Tibial nerve (tissue), 4 donors: ENCODE results near the gene MAGI1. TPM values are rescaled to one million over a fixed set of nuclear protein-coding genes. Genes with fewer than 3 reads are reported as not detected.

ENCODE experiments used
- DNase-seq, 2 donors: peaks; one replicate each; pipeline ENCODE4 v3.0.0-alpha.2; 2019; ENCODE audit warnings: low spot score in 2 of 2
- H3K27ac ChIP-seq, 4 donors: fragments of 200-600 bp; sonication (generic) in 3 of 4; one replicate each; pipeline ENCODE4 v1.5.1; 2017 to 2019; ENCODE audit warnings: mild to moderate bottlenecking in 1 of 4
- H3K27me3 ChIP-seq, 2 donors: fragments of 200-600 bp; sonication (generic) in 1 of 2; one replicate each; pipeline versions ENCODE4 v1.5.1 to v1.6.0; 2017 to 2019
- H3K36me3 ChIP-seq, 3 donors: fragments of 200-600 bp; sonication (generic); one replicate each; pipeline ENCODE4 v1.5.1; 2018 to 2019
- H3K4me1 ChIP-seq, 4 donors: fragments of 200-600 bp; sonication (generic) in 3 of 4; one replicate each; pipeline ENCODE4 v1.5.1; 2017 to 2019
- H3K4me3 ChIP-seq, 4 donors: fragments of 200-600 bp; sonication (generic) in 3 of 4; one replicate each; pipeline ENCODE4 v1.5.1; 2017 to 2019; ENCODE audit warnings: mild to moderate bottlenecking in 1 of 4, moderate library complexity in 1 of 4
- H3K9me3 ChIP-seq, 4 donors: fragments of 200-600 bp; sonication (generic) in 3 of 4; one replicate each; pipeline ENCODE4 v1.5.1; 2017 to 2019
- CTCF ChIP-seq, 5 experiments: fragments of 200-600 bp in 3 of 5; fragments of 450-650 bp in 2 of 5; sonication (generic) in 3 of 5; IDR thresholded peaks; one replicate each; pipeline ENCODE4 v1.5.1; 2016 to 2019; ENCODE audit warnings: antibody characterized with exemption in 5 of 5, mild to moderate bottlenecking in 3 of 5, moderate library complexity in 2 of 5
- EP300 ChIP-seq, 2 donors: sonication (generic); formaldehyde crosslinking; IDR thresholded peaks; one replicate each; pipeline ENCODE4 v1.6.1; 2017; ENCODE audit warnings: antibody characterized with exemption in 2 of 2, mild to moderate bottlenecking in 1 of 2
- POLR2A ChIP-seq, 2 donors: fragments of 450-650 bp; IDR thresholded peaks; one replicate each; pipeline ENCODE4 v1.6.1; 2017; ENCODE audit warnings: antibody characterized with exemption in 2 of 2, mild to moderate bottlenecking in 2 of 2, moderate library complexity in 2 of 2
- WGBS, 2 donors: methylation state at CpG; one replicate each; pipeline ENCODE4 v1.1.5; 2018; 5-methylcytosine and 5-hydroxymethylcytosine counted together
- total RNA-seq, 4 donors: library from RNA; depleted of rRNA; stranded (reverse); fragments of >200 nt; gene quantifications; one replicate each; pipeline ENCODE4 v1.1.0, GENCODE V29; 2016

The MAGI1 gene
- total RNA-seq, 4 donors from 2014 or later = 30.6 to 52.8 (median 36.1) TPM

GRCh38 chr3:66077973-66078372 is 39.3 kb upstream of the MAGI1 start:
- Histone ChIP-seq H3K27me3 (no peaks in the 10 kb centered on the region), H3K36me3 (no peaks in the 10 kb centered on the region), H3K4me3 (no peak overlapping the region), H3K27ac (no peak overlapping the region), H3K9me3 (no peaks in the 10 kb centered on the region), H3K4me1 (peaks cover 0 to 15% (median 0%) of the 10 kb centered on the region in 4 donors)
- no peak for DNase-seq
- TF ChIP-seq POLR2A (IDR thresholded peaks at IDR 0.05) (no peak), EP300 (IDR thresholded peaks at IDR 0.05) (no peak), CTCF (IDR thresholded peaks at IDR 0.05) (no peak)

GRCh38 chr3:66076861-66077470 is 38.2 kb upstream of the MAGI1 start:
- WGBS, 2 donors = 56% methylated on average over 6 of the region's 6 CpGs
- TF ChIP-seq EP300 (IDR thresholded peaks at IDR 0.05) (peak in 1 of 2 donors; percentile 60), CTCF (IDR thresholded peaks at IDR 0.05) (no peak)
- no peak overlapping the region for H3K27ac ChIP-seq
- no peaks in the 10 kb centered on the region for H3K36me3 ChIP-seq
- H3K4me1 ChIP-seq = peaks cover 0 to 15% (median 0%) of the 10 kb centered on the region in 4 donors
- H3K4me3 ChIP-seq = no peak overlapping the region
- peak in 1 of 2 donors; percentile 54 for DNase-seq
- H3K9me3 ChIP-seq = no peaks in the 10 kb centered on the region
- no peaks in the 10 kb centered on the region for H3K27me3 ChIP-seq

DNA sequence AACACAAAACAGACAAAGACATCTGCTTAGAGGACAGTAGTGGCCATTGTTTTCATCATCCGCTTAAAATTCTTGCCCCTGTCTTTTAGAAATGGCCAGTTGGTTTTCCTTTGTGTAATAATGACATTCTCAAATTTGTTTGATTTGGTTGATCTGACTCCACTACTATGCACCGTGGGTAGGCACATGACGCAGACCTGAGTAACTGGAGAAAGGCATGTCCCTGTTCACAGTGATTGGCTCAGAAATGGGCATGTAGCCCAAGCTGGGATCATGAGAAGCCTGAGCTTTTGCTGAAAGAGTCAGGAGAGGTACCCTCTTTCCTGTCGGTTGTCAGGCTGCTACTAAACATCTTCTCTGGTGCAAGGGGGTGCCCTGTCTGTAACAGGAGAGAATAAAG is 36.6 kb upstream of the MAGI1 start:
- Histone ChIP-seq H3K27me3 (no peaks in the 10 kb centered on the region), H3K4me3 (no peak overlapping the region), H3K36me3 (no peaks in the 10 kb centered on the region), H3K9me3 (no peaks in the 10 kb centered on the region), H3K27ac (no peak overlapping the region), H3K4me1 (peaks cover 0 to 15% (median 0%) of the 10 kb centered on the region in 4 donors)
- no peak for DNase-seq
- TF ChIP-seq CTCF (IDR thresholded peaks at IDR 0.05) = no peak
- no peak for TF ChIP-seq EP300 (IDR thresholded peaks at IDR 0.05)
- TF ChIP-seq POLR2A (IDR thresholded peaks at IDR 0.05) = no peak
- WGBS, 2 donors = 62 to 69% methylated on average over 4 of the region's 4 CpGs

DNA sequence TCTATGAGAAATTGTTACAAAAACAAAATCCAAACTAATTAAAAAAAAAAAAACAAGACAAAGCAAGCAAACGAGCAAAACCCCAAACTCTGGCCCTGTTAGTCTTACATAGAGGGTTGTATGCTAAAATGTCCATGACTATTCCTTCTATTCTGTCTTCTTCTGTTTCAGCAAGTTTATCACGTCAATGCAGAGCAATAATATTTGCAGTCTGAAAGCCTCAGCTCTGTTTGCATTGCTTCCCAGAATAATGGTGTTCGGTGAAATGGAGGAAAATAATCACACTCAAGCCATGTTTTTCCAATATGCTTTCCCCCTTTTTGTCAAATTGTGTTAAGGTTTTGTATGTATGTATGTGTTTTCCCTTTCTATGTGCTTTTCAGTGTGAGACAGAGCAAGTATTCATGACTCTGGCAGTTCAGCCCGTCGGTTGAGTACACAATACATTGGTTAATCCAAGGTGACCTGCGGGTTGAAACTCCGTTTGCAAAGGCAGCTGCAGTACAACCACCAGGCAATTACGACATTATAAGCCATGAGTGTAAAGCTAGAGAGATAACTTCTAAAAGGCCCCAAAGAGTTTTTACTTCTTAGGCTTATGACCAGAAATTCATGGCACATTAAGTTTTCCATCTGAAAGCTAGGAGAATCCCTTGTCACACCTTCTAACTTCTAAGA is 34.9 kb upstream of the MAGI1 start:
- WGBS, 2 donors = 57 to 60% methylated on average over 8 of the region's 8 CpGs
- H3K4me1 ChIP-seq = peaks cover 0 to 15% (median 0%) of the 10 kb centered on the region in 4 donors
- no peak overlapping the region for H3K4me3 ChIP-seq
- no peaks in the 10 kb centered on the region for H3K27me3 ChIP-seq
- no peak for DNase-seq
- H3K27ac ChIP-seq = no peak overlapping the region
- peaks cover 0 to 5% (median 0%) of the 10 kb centered on the region in 4 donors for H3K9me3 ChIP-seq
- TF ChIP-seq EP300 (IDR thresholded peaks at IDR 0.05) (no peak), CTCF (IDR thresholded peaks at IDR 0.05) (no peak), POLR2A (IDR thresholded peaks at IDR 0.05) (no peak)
- no peaks in the 10 kb centered on the region for H3K36me3 ChIP-seq

- H3K27ac ChIP-seq = no peak overlapping the region
- 79 to 89% methylated on average over 4 of the region's 4 CpGs for WGBS, 2 donors
- H3K36me3 ChIP-seq = no peaks in the 10 kb centered on the region
- H3K4me1 ChIP-seq = no peaks in the 10 kb centered on the region
- DNase-seq = no peak
- peaks cover 0 to 8% (median 0%) of the 10 kb centered on the region in 4 donors for H3K9me3 ChIP-seq
- no peak for TF ChIP-seq POLR2A (IDR thresholded peaks at IDR 0.05)
- no peak for TF ChIP-seq EP300 (IDR thresholded peaks at IDR 0.05)
- TF ChIP-seq CTCF (IDR thresholded peaks at IDR 0.05) = no peak
- no peak overlapping the region for H3K4me3 ChIP-seq
- H3K27me3 ChIP-seq = no peaks in the 10 kb centered on the region
Measured at GRCh38 chr3:66068255-66068654, 29.5 kb upstream of the MAGI1 start.
